Activated CD8-positive, alpha-beta memory T cell treated with anti-CD3 and anti-CD28 coated beads, Interleukin-2, amount 10 ng/mL, durations not matched to agents 7 days and 5 days (primary cell): ENCODE data around the gene ZNF230. TPM values are rescaled to one million over a fixed set of nuclear protein-coding genes. Genes with fewer than 3 reads are reported as not detected.

Source experiments
- ATAC-seq: fragments of 150-1000 bp; cut with Tn5 transposase; one replicate; pipeline ENCODE4 v1.10.0; 2021; ENCODE audit warnings: moderate library complexity
- CTCF ChIA-PET: fragments of 350-600 bp; sonication (Branson Sonifier 250); formaldehyde crosslinking; loops from one replicate; lab custom pipeline; 2021; ENCODE audit warnings: antibody characterized with exemption; lab: Charles Lee
- DNase-seq: peaks from one replicate; pipeline ENCODE4 v3.0.0-alpha.2; 2020
- H3K27ac Mint-ChIP-seq: one replicate; pipeline ENCODE4 v1.8.0; 2021; ENCODE audit warnings: mild to moderate bottlenecking, mixed read lengths
- H3K27me3 Mint-ChIP-seq: one replicate; pipeline ENCODE4 v1.8.0; 2021; ENCODE audit warnings: mixed read lengths
- H3K36me3 Mint-ChIP-seq: one replicate; pipeline ENCODE4 v1.8.0; 2021; ENCODE audit warnings: mild to moderate bottlenecking, mixed read lengths
- H3K4me1 Mint-ChIP-seq: one replicate; pipeline ENCODE4 v1.8.0; 2021; ENCODE audit warnings: mixed read lengths
- H3K4me3 Mint-ChIP-seq: one replicate; pipeline ENCODE4 v1.8.0; 2021; ENCODE audit warnings: mild to moderate bottlenecking, moderate library complexity, mixed read lengths
- H3K9me3 Mint-ChIP-seq: one replicate; pipeline ENCODE4 v1.8.0; 2022; ENCODE audit warnings: low read depth, mixed read lengths
- total RNA-seq, 2 experiments: library from RNA; stranded (reverse); gene quantifications; one replicate each; pipeline ENCODE4 v1.2.3, GENCODE V29; 2021

The ZNF230 gene
- total RNA-seq, 2 experiments from 2014 or later = 4.8 to 5.1 TPM

DNA sequence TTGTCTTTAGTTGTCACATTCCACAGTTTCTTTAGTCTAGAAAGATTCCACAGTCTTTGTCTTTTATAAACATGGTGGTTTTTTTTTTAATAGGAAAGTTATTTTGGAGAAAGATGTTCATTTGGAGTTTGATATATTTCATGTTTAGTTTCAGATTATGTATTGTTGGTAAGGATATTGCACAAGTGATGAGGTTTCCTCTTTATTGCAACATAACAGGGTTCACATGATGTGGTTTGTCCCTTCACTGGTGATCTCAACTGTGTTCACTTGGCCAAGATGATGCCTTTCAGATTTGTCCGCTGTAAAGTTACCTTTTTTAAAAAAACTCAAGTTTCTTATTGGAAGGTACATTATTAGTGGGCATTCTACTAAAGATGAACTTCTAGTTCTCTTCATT is 3.2 kb downstream of the ZNF230 start:
- peaks cover 37% of the 10 kb centered on the region for H3K9me3 Mint-ChIP-seq

DNA sequence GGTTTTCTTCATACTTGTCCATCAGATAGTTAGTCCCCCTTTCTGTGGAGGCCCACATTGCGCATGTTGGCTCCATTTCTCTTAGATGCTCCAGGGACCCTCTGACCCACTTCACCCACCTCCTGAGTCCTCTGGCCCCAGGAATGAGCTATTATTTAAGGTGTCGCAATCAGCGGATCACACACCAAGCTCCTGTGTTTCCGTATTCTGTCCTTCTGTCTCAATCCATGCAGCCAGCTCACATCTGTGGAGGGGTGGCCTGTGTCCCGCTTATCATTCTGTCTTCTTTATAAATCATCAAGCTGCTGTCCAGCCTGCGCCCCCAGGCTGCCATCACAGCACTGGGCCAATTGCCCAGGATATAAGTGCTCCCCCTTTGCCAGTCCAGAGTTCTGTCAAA is 4.7 kb downstream of the ZNF230 start:
- CTCF ChIA-PET = no interaction called here
- H3K27ac Mint-ChIP-seq = no peak overlapping the region
- no peak for DNase-seq
- no peak for ATAC-seq
- H3K9me3 Mint-ChIP-seq = peaks cover 39% of the 10 kb centered on the region
- peaks cover 9% of the 10 kb centered on the region for H3K4me1 Mint-ChIP-seq
- H3K27me3 Mint-ChIP-seq = no peaks in the 10 kb centered on the region
- no peak overlapping the region for H3K4me3 Mint-ChIP-seq
- peaks cover 71% of the 10 kb centered on the region for H3K36me3 Mint-ChIP-seq

More for the DNA sequence above, 3.2 kb downstream of the ZNF230 start:
- Mint-ChIP-seq H3K4me1 (peaks cover 16% of the 10 kb centered on the region), H3K36me3 (peaks cover 63% of the 10 kb centered on the region), H3K27me3 (no peaks in the 10 kb centered on the region), H3K27ac (no peak overlapping the region), H3K4me3 (no peak overlapping the region)
- CTCF ChIA-PET = no interaction called here
- DNase-seq = no peak
- no peak for ATAC-seq

DNA sequence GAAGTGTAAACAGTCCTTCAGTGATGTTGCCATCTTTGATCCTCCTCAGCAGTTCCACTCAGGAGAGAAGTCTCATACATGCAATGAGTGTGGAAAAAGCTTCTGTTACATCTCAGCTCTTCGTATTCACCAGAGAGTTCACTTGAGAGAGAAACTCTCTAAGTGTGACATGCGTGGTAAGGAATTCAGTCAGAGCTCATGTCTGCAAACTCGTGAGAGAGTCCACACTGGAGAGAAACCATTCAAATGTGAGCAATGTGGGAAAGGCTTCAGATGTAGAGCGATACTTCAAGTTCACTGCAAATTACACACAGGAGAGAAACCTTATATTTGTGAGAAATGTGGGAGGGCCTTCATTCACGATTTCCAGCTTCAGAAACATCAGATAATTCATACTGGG is 7.7 kb downstream of the ZNF230 start:
- Mint-ChIP-seq H3K36me3 (peaks cover 71% of the 10 kb centered on the region), H3K27ac (no peak overlapping the region), H3K4me3 (no peak overlapping the region), H3K4me1 (peaks cover 2% of the 10 kb centered on the region), H3K27me3 (no peaks in the 10 kb centered on the region), H3K9me3 (peaks cover 47% of the 10 kb centered on the region)
- CTCF ChIA-PET = no interaction called here
- DNase-seq = no peak
- no peak for ATAC-seq

DNA sequence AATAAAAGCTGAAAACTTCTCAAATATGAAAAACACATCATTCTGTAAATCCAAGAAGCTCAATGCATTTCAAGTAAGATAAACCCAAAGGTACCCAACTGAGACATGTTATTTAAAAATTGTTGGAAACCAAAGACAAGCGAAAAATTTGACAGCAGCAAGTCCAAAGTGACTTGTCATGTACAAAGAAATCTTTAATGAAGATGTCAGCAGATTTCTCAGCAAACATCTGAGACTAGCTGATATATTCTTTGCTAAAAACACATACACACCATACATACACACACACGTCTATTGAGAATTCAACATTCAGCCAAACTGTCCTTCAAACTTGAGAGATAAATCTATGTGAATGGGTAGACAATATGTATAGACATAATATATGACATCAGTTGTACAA is 16.7 kb downstream of the ZNF230 start:
- H3K36me3 Mint-ChIP-seq = peaks cover 5% of the 10 kb centered on the region
- DNase-seq = no peak
- H3K27ac Mint-ChIP-seq = no peak overlapping the region
- CTCF ChIA-PET = no interaction called here
- no peak for ATAC-seq
- no peak overlapping the region for H3K4me3 Mint-ChIP-seq
- H3K27me3 Mint-ChIP-seq = peaks cover 6% of the 10 kb centered on the region
- peaks cover 18% of the 10 kb centered on the region for H3K9me3 Mint-ChIP-seq
- no peaks in the 10 kb centered on the region for H3K4me1 Mint-ChIP-seq

DNA sequence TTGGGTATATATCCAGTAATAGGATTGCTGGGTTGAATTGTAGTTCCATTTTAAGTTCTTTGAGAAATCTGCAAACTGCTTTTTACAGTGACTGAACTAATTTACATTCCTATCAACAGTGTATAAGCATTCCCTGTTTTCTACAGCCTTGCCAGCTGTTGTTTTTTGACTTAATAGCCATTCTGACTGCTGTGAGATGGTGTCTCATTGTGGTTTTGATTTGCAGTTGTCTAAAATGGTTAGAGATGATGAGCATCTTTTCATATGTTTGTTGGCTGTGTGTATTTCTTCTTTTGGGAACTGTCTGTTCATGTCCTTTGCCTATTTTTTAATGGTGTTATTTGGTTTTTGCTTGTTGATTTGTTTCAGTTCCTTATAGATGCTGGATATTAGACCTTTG is 18.5 kb downstream of the ZNF230 start:
- Mint-ChIP-seq H3K9me3 (peaks cover 24% of the 10 kb centered on the region), H3K27me3 (peaks cover 6% of the 10 kb centered on the region), H3K27ac (no peak overlapping the region), H3K4me1 (peaks cover 15% of the 10 kb centered on the region), H3K4me3 (no peak overlapping the region), H3K36me3 (peaks cover 15% of the 10 kb centered on the region)
- no peak for ATAC-seq
- no peak for DNase-seq
- CTCF ChIA-PET = no interaction called here

DNA sequence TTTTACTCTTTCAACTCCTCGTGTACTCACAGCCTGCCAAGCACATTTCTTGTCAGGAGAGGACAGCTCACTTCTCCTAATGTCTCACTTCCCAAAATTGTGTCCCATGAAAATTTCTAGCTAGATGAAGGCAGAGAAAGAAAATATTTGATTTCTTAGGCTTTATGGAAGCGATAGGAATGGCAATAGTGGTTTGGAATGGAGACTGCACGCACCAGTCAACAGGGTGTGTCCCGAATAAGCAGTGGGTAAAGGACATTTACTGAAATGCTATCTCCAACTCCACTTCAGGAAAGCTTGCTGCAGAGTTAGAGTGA is 22.1 kb downstream of the ZNF230 start:
- ATAC-seq (no peak), DNase-seq (no peak)
- Mint-ChIP-seq H3K4me1 (peaks cover 15% of the 10 kb centered on the region), H3K27me3 (peaks cover 6% of the 10 kb centered on the region), H3K4me3 (peak overlapping the region; percentile 89), H3K36me3 (peaks cover 43% of the 10 kb centered on the region), H3K27ac (peak overlapping the region; percentile 81), H3K9me3 (peaks cover 25% of the 10 kb centered on the region)
- CTCF ChIA-PET = no interaction called here

DNA sequence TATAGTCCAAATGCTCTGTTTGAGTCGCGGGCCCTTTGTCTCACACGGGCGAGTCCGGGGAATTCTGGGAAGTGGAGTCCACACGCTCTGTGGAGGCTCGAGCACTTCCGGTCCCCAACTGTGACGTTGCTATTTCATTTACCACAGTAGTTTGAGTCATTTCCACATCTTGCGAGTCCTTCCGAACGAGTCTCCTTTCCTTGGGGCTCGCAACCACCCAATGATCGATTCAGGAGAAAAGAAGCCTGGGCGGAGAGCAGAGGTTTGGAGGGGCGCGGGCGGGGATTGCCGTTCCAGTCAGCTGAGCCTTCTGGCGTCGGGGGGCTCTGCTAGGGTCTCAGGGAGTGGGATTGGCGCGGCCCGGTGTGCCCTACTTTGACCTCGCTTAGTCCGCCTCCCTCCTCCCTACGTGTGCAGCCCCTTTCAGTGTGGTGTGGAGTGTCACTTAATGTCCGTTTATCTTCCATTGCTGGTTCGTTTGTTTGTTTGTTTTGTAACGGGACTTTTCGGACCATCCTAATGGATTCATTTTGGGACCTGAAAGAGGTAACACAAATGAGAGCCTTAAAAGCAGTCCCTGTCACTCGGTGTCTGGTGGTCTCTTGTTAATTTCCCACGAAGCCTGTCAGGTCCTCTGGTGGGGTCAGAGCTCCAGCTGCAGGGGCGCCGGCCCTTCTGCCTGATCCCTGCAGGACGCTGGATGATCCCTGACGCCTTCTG is 22.6 kb downstream of the ZNF230 start, which contains the start of gene ZNF222:
ZNF222 (plus strand) TSS at position 163 of the 720 bp plus-strand sequence; CDS start at position 221, 58 bp downstream.
- H3K4me1 Mint-ChIP-seq = peaks cover 15% of the 10 kb centered on the region
- CTCF ChIA-PET = no interaction called here
- ATAC-seq = peak; percentile 99
- H3K36me3 Mint-ChIP-seq = peaks cover 49% of the 10 kb centered on the region
- H3K27ac Mint-ChIP-seq = peak within 1 kb of the TSS; percentile 81
- peak within 1 kb of the TSS; percentile 89 for H3K4me3 Mint-ChIP-seq
- H3K27me3 Mint-ChIP-seq = peaks cover 6% of the 10 kb centered on the region
- peak; percentile 91 for DNase-seq
- H3K9me3 Mint-ChIP-seq = peaks cover 26% of the 10 kb centered on the region

DNA sequence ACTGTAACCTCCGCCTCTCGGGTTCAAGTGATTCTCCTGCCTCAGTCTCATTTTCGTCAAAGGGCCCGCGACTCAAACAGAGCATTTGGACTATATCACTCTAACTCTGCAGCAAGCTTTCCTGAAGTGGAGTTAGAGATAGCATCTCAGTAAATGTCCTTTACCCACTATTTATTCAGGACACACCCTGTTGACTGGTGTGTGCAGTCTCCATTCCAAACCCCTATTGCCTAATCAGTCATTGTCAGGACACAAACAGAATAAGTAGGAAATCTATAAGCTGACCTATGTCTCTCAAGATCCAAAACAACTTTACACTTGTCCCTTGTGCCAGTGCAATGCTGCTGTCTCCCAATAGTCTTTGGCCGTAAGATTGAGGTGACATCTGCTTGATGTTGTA is 23.9 kb downstream of the ZNF230 start:
- Mint-ChIP-seq H3K27ac (no peak overlapping the region), H3K4me3 (no peak overlapping the region), H3K9me3 (peaks cover 30% of the 10 kb centered on the region), H3K4me1 (peaks cover 15% of the 10 kb centered on the region), H3K36me3 (peaks cover 59% of the 10 kb centered on the region), H3K27me3 (peaks cover under 1% of the 10 kb centered on the region)
- CTCF ChIA-PET = no interaction called here
- ATAC-seq (no peak), DNase-seq (no peak)

DNA sequence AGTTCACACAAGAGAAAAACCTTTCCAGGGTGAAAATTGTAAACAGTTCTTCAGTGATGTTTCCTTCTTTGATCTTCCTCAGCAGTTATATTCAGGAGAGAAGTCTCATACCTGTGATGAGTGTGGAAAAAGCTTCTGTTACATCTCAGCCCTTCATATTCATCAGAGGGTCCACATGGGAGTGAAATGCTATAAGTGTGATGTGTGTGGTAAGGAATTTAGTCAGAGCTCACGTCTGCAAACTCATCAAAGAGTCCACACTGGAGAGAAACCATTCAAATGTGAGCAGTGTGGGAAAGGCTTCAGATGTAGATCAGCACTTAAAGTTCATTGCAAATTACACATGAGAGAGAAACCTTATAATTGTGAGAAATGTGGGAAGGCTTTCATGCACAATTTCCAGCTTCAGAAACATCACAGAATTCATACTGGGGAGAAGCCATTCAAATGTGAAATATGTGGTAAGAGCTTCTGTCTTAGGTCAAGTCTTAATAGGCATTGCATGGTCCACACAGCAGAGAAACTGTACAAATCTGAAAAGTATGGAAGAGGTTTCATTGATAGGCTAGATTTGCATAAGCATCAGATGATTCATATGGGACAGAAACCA is 29.3 kb downstream of the ZNF230 start:
- no peak overlapping the region for H3K27ac Mint-ChIP-seq
- H3K9me3 Mint-ChIP-seq = peaks cover 44% of the 10 kb centered on the region
- DNase-seq (no peak), ATAC-seq (no peak)
- CTCF ChIA-PET = no interaction called here
- H3K4me1 Mint-ChIP-seq = no peaks in the 10 kb centered on the region
- H3K36me3 Mint-ChIP-seq = peaks cover 57% of the 10 kb centered on the region
- H3K27me3 Mint-ChIP-seq = no peaks in the 10 kb centered on the region
- no peak overlapping the region for H3K4me3 Mint-ChIP-seq

DNA sequence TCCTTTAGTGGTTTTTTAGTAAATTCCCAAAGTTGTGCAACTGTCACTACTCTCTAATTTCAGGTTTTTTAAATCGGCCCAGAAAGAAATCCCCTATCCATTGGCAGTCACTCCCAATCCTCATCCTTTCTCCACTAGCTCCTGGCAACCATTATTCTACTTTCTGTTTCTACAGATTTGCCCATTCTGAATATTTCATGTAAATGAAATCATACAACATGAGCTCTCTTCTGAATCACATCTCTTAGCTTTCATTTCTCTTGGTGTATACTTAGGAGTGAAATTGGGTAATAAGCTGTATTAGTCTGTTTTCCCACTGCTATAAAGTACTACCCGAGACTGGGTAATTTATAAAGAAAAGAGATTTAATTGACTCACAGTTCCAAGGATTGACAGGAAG is 39.4 kb downstream of the ZNF230 start:
- DNase-seq (no peak), ATAC-seq (no peak)
- Mint-ChIP-seq H3K27ac (no peak overlapping the region), H3K36me3 (peaks cover 2% of the 10 kb centered on the region), H3K9me3 (peaks cover 24% of the 10 kb centered on the region), H3K4me3 (no peak overlapping the region), H3K27me3 (no peaks in the 10 kb centered on the region), H3K4me1 (no peaks in the 10 kb centered on the region)
- CTCF ChIA-PET = no interaction called here

DNA sequence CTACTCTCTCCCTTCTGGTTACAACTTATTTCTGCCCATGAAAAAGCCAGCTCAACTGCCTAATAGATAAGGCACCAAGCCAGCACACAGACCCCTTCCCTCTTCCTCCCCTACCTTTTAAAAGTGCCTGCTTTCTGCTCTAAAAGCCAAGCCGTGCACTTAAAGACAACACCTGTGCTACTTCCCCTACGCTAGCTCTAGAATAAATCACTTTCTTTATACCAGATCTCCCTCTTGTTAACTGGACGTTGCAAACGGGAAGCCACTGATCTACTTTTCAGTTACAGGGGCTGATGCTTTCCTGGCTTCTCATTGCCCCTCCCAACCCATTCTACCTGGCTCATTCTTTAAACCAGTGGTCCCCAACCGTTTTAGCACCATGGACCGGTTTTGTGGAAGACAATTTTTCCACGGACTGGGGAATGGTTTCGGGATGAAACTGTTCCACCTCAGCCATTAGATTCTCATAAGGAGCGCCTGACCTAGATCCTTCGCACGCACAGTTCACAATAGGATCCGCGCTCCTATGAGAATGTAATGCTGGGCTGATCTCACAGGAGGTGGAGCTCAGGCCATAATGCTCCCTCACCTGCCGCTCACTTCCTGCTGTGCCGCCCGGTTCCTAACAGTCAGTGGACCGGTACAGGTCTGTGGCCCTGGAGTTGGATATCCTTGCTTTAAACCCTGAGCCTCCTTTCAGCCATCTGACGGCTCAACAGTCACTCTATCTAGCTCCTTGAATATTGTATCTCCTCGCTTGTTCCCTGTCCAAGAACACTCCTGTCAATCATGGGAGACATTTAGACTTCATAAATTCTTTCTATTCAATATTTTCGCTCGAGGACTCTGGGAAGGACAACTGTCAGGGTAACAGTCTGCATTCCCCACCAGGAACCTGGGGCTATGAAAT is 48.2 kb downstream of the ZNF230 start:
- H3K27ac Mint-ChIP-seq = no peak overlapping the region
- CTCF ChIA-PET = no interaction called here
- no peak for DNase-seq

DNA sequence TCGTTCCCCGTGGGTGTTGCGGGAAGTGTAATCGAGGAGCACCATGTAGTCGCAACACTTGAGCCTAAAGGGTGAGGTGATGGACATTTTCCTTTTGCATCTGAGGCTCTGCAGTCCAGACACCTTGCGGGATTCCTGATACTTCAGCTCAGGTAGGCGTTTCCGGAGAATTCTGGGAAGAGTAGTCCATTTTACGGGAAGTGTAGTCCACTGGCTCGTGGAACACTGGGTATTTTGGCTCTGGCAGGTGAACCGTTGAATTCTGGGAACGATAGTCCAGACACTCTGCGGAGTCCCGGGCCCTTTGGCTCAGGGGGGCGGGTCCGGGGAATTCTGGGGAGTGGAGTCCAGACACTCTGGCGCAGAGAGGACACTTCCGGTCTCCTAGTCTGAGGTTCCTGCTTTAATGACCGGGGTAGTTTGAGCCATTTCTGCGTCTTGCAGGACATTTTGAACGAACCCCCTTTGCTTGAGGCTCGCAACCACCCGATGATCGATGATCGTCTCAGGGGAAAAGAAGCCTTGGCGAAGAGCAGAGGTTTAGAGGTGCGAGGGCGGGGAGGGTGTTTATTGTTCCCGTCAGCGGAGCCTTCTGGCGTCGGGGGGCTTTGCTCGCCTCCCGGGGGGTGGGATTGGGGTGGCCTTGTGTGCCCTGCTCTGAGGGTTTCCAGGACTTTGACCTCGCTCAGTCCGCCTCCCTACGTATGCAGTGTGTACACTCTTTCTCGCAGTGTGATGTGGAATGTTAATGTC is 49.1 kb downstream of the ZNF230 start, which contains the start of gene ZNF223:
ZNF223 (plus strand) TSS at position 387 of the 753 bp plus-strand sequence. CDS start 3,141 bp downstream, outside the sequence.
- DNase-seq (no peak), ATAC-seq (peak; percentile 20)
- H3K4me3 Mint-ChIP-seq = peak within 1 kb of the TSS; percentile 58
- H3K4me1 Mint-ChIP-seq = peaks cover 13% of the 10 kb centered on the region
- H3K9me3 Mint-ChIP-seq = peaks cover 28% of the 10 kb centered on the region
- H3K27me3 Mint-ChIP-seq = peaks cover 5% of the 10 kb centered on the region
- H3K36me3 Mint-ChIP-seq = peaks cover 19% of the 10 kb centered on the region
- no peak within 1 kb of the TSS for H3K27ac Mint-ChIP-seq
- CTCF ChIA-PET = no interaction called here

More for the DNA sequence above, 48.2 kb downstream of the ZNF230 start:
- Mint-ChIP-seq H3K4me3 (peak overlapping the region; percentile 58), H3K4me1 (peaks cover 13% of the 10 kb centered on the region), H3K36me3 (peaks cover 18% of the 10 kb centered on the region), H3K27me3 (peaks cover 5% of the 10 kb centered on the region), H3K9me3 (peaks cover 30% of the 10 kb centered on the region)
- peak; percentile 12 for ATAC-seq

DNA sequence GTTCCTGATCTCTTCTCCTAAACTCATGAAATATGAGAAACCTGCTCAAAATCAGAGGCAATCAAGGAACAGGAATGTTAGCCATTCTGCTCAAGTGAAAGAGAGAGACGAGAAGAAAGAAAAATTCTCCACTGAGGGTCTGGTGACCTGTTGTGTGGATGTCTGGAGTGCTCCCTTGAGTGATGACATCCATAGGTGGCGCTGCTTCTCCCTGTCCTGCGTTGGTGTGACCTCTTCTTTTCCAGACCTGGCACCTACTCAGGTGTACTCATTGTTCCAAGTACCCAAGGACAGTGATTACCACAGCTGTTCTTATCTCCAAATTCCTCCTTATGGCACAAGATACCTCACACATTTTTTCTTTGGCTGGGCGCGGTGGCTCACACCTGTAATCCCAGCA is 53.1 kb downstream of the ZNF230 start:
- Mint-ChIP-seq H3K9me3 (peaks cover 26% of the 10 kb centered on the region), H3K27ac (no peak overlapping the region), H3K36me3 (peaks cover 18% of the 10 kb centered on the region), H3K4me1 (peaks cover 12% of the 10 kb centered on the region), H3K27me3 (peaks cover under 1% of the 10 kb centered on the region), H3K4me3 (no peak overlapping the region)
- CTCF ChIA-PET = no interaction called here
- ATAC-seq = no peak
- no peak for DNase-seq
